HAP-1 (cell line): ENCODE data around the gene KLF6.
"Not testable (repeated sequence)": the region's sequence is repeated elsewhere in the genome, so short reads cannot be mapped to it uniquely, and the experiment has no call there.

Experiments
- DNase-seq, 2 experiments: peaks; one replicate each; pipeline ENCODE4 v3.0.0-alpha.2; 2016 to 2020; ENCODE audit warnings: low spot score in 2 of 2
- H3K27me3 ChIP-seq: fragments of 250-450 bp; sonication (Bioruptor Pico); 2 replicates; pipeline ENCODE4 v1.5.1; 2020; ENCODE audit warnings: low read depth, mild to moderate bottlenecking, moderate library complexity
- H3K36me3 ChIP-seq: fragments of 250-450 bp; sonication (Bioruptor Pico); replicated peaks from 2 replicates; pipeline ENCODE4 v1.5.1; 2020; ENCODE audit warnings: mild to moderate bottlenecking
- H3K4me1 ChIP-seq: fragments of 250-450 bp; sonication (Bioruptor Pico); 2 replicates; pipeline ENCODE4 v1.5.1; 2020; ENCODE audit warnings: mild to moderate bottlenecking
- H3K4me3 ChIP-seq: fragments of 250-450 bp; sonication (Bioruptor Pico); 2 replicates; pipeline ENCODE4 v1.5.1; 2020; ENCODE audit warnings: mild to moderate bottlenecking, moderate library complexity
- H3K9me3 ChIP-seq: fragments of 250-450 bp; sonication (Bioruptor Pico); 2 replicates; pipeline ENCODE4 v1.5.1; 2020; ENCODE audit warnings: mild to moderate bottlenecking, moderate library complexity
- in situ Hi-C: fragments of 300-500 bp; cut with MboI; formaldehyde crosslinking; loops from 3 replicates; pipeline ENCODE4 v1.14.3; 2020; ENCODE audit warnings: low sequenced_read_pairs, inconsistent platforms, mixed read lengths

The KLF6 gene

GRCh38 chr10:3745521-3745920 lies 39.5 kb downstream of the KLF6 start:
- in situ Hi-C loops = no loop called here
- Histone ChIP-seq H3K4me3 (no peak overlapping the region), H3K4me1 (no peaks in the 10 kb centered on the region), H3K9me3 (no peaks in the 10 kb centered on the region), H3K27me3 (no peaks in the 10 kb centered on the region), H3K36me3 (no peaks in the 10 kb centered on the region)
- DNase-seq = no peak

GRCh38 chr10:3741688-3742461 lies 43.1 kb downstream of the KLF6 start:
- Histone ChIP-seq H3K4me3 (no peak overlapping the region), H3K36me3 (no peaks in the 10 kb centered on the region), H3K9me3 (no peaks in the 10 kb centered on the region), H3K4me1 (no peaks in the 10 kb centered on the region), H3K27me3 (no peaks in the 10 kb centered on the region)
- in situ Hi-C loops = no loop called here
- no peak for DNase-seq

GRCh38 chr10:3740157-3740871 lies 44.7 kb downstream of the KLF6 start:
- no peak overlapping the region for H3K4me3 ChIP-seq
- H3K4me1 ChIP-seq = no peaks in the 10 kb centered on the region
- no peaks in the 10 kb centered on the region for H3K27me3 ChIP-seq
- no peaks in the 10 kb centered on the region for H3K36me3 ChIP-seq
- DNase-seq = no peak
- in situ Hi-C loops = no loop called here
- no peaks in the 10 kb centered on the region for H3K9me3 ChIP-seq

GRCh38 chr10:3738855-3739350 lies 46.1 kb downstream of the KLF6 start:
- Histone ChIP-seq H3K9me3 (no peaks in the 10 kb centered on the region), H3K27me3 (no peaks in the 10 kb centered on the region), H3K4me3 (no peak overlapping the region), H3K4me1 (no peaks in the 10 kb centered on the region), H3K36me3 (no peaks in the 10 kb centered on the region)
- in situ Hi-C loops = no loop called here
- DNase-seq = no peak

- no peaks in the 10 kb centered on the region for H3K36me3 ChIP-seq
- no peak for DNase-seq
- no peak overlapping the region for H3K4me3 ChIP-seq
- H3K27me3 ChIP-seq = no peaks in the 10 kb centered on the region
- no peaks in the 10 kb centered on the region for H3K4me1 ChIP-seq
- no peaks in the 10 kb centered on the region for H3K9me3 ChIP-seq
- in situ Hi-C loops = no loop called here
These were observed 47.1 kb downstream of the KLF6 start for GRCh38 chr10:3737864-3738263.

- Histone ChIP-seq H3K27me3 (no peaks in the 10 kb centered on the region), H3K4me1 (no peaks in the 10 kb centered on the region), H3K36me3 (no peaks in the 10 kb centered on the region), H3K9me3 (no peaks in the 10 kb centered on the region), H3K4me3 (no peak overlapping the region)
- DNase-seq = no peak
- in situ Hi-C loops = no loop called here
These were observed 49.8 kb downstream of the KLF6 start for GRCh38 chr10:3735175-3735574.

GRCh38 chr10:3734111-3734510 lies 50.9 kb downstream of the KLF6 start:
- in situ Hi-C loops = no loop called here
- no peak for DNase-seq
- H3K4me3 ChIP-seq = no peak overlapping the region
- H3K27me3 ChIP-seq = no peaks in the 10 kb centered on the region
- H3K4me1 ChIP-seq = no peaks in the 10 kb centered on the region
- no peaks in the 10 kb centered on the region for H3K36me3 ChIP-seq
- no peaks in the 10 kb centered on the region for H3K9me3 ChIP-seq

GRCh38 chr10:3732183-3732582 lies 52.8 kb downstream of the KLF6 start:
- H3K4me3 ChIP-seq, H3K4me1 ChIP-seq, H3K27me3 ChIP-seq, H3K36me3 ChIP-seq, H3K9me3 ChIP-seq, in situ Hi-C loops, DNase-seq: not testable (repeated sequence)

GRCh38 chr10:3729397-3729976 lies 55.5 kb downstream of the KLF6 start:
- no peak overlapping the region for H3K4me3 ChIP-seq
- H3K9me3 ChIP-seq = no peaks in the 10 kb centered on the region; the same call in 1 of the 2 replicates
- DNase-seq = no peak
- no peaks in the 10 kb centered on the region for H3K36me3 ChIP-seq
- no peaks in the 10 kb centered on the region for H3K4me1 ChIP-seq
- no peaks in the 10 kb centered on the region for H3K27me3 ChIP-seq
- in situ Hi-C loops = no loop called here

- DNase-seq = no peak
- in situ Hi-C loops = no loop called here
- no peaks in the 10 kb centered on the region for H3K4me1 ChIP-seq
- H3K9me3 ChIP-seq = no peaks in the 10 kb centered on the region; the same call in 1 of the 2 replicates
- H3K36me3 ChIP-seq = no peaks in the 10 kb centered on the region
- H3K27me3 ChIP-seq = no peaks in the 10 kb centered on the region
- H3K4me3 ChIP-seq = no peak overlapping the region
These were observed 56.4 kb downstream of the KLF6 start for GRCh38 chr10:3728563-3728962.

GRCh38 chr10:3727268-3727667 lies 57.7 kb downstream of the KLF6 start:
- Histone ChIP-seq H3K4me3 (no peak overlapping the region), H3K27me3 (no peaks in the 10 kb centered on the region), H3K4me1 (no peaks in the 10 kb centered on the region), H3K9me3 (no peaks in the 10 kb centered on the region; the same call in 1 of the 2 replicates), H3K36me3 (no peaks in the 10 kb centered on the region)
- in situ Hi-C loops = no loop called here
- no peak for DNase-seq
